Stimulated activated CD8-positive, alpha-beta memory T cell treated with anti-CD3 and anti-CD28 coated beads, Interleukin-4, amount 100 ng/mL, for 4 hours (primary cell): ENCODE measurements around the gene NKD1.

Experiments used
- DNase-seq, 2 donors: peaks; one replicate each; pipeline ENCODE4 v3.0.0-alpha.2; 2020; ENCODE audit warnings: low read depth in 2 of 2, low spot score in 1 of 2

Gene NKD1

GRCh38 chr16:50670476-50670875, 122.3 kb downstream of the NKD1 start:
- DNase-seq: no peak

- DNase-seq: no peak
Observed at GRCh38 chr16:50671644-50672260, 123.6 kb downstream of the NKD1 start.

- no peak for DNase-seq
Observed at GRCh38 chr16:50673496-50674275, 125.5 kb downstream of the NKD1 start.

- DNase-seq: no peak
Observed at GRCh38 chr16:50674831-50675230, 126.6 kb downstream of the NKD1 start.

- DNase-seq: no peak
Observed at GRCh38 chr16:50675686-50676610, 127.8 kb downstream of the NKD1 start.

GRCh38 chr16:50676684-50677225, 128.6 kb downstream of the NKD1 start:
- no peak for DNase-seq

GRCh38 chr16:50677351-50677750, 129.2 kb downstream of the NKD1 start:
- no peak for DNase-seq

- no peak for DNase-seq
Observed at GRCh38 chr16:50678531-50678930, 130.3 kb downstream of the NKD1 start.

- no peak for DNase-seq
Observed at GRCh38 chr16:50679266-50679665, 131.1 kb downstream of the NKD1 start.

- DNase-seq: no peak
Observed at GRCh38 chr16:50679676-50680555, 131.7 kb downstream of the NKD1 start.

GRCh38 chr16:50680556-50680893, 132.3 kb downstream of the NKD1 start:
- no peak for DNase-seq

GRCh38 chr16:50681021-50681885, 133.1 kb downstream of the NKD1 start, which contains the start of gene SNX20:
TSS of gene SNX20 (minus strand) at chr16:50681312. CDS start at chr16:50677526, 3,786 bp downstream.
- peak in 1 of 2 donors; percentile 37 for DNase-seq

GRCh38 chr16:50683689-50684374, 135.6 kb downstream of the NKD1 start:
- peak in 1 of 2 donors; percentile 36 for DNase-seq

- DNase-seq: no peak
Observed at GRCh38 chr16:50684823-50685461, 136.7 kb downstream of the NKD1 start.

- no peak for DNase-seq
Observed at GRCh38 chr16:50685462-50686063, 137.4 kb downstream of the NKD1 start.

GRCh38 chr16:50688083-50688482, 139.9 kb downstream of the NKD1 start:
- DNase-seq: no peak

- DNase-seq: no peak
Observed at GRCh38 chr16:50688867-50689266, 140.7 kb downstream of the NKD1 start.

- no peak for DNase-seq
Observed at GRCh38 chr16:50690177-50690576, 142.0 kb downstream of the NKD1 start.
